SK-N-SH treated with all-trans-retinoic acid at 6 μM for 48 hours (cell line): ENCODE results near the gene SLC37A1.

ENCODE experiments used
- ATAC-seq: fragments of 200-7000 bp; cut with Tn5 transposase; 3 replicates; pipeline ENCODE4 v1.9.1; 2020; ENCODE audit warnings: mild to moderate bottlenecking, moderate library complexity
- ARNTL ChIP-seq: fragments of 450-650 bp; formaldehyde crosslinking; IDR thresholded peaks from 2 replicates; pipeline ENCODE4 v1.5.0; 2020; ENCODE audit warnings: low read depth, mild to moderate bottlenecking, moderate library complexity, borderline replicate concordance
- BACH2 ChIP-seq: fragments of 250-450 bp; sonication (Bioruptor Pico); IDR thresholded peaks from 2 replicates; pipeline ENCODE4 v1.9.0; 2021; ENCODE audit warnings: mild to moderate bottlenecking, borderline replicate concordance
- CSDC2 ChIP-seq: fragments of 250-450 bp; sonication (Bioruptor Pico); IDR thresholded peaks from 2 replicates; pipeline ENCODE4 v1.5.0; 2020; ENCODE audit warnings: mild to moderate bottlenecking, moderate library complexity
- CSRNP3 ChIP-seq: fragments of 250-450 bp; sonication (Bioruptor Pico); IDR thresholded peaks from 2 replicates; pipeline ENCODE4 v1.5.1; 2021; ENCODE audit warnings: mild to moderate bottlenecking, moderate library complexity
- ESRRG ChIP-seq: fragments of 250-450 bp; sonication (Bioruptor Pico); IDR thresholded peaks from 2 replicates; pipeline ENCODE4 v1.6.1; 2021; ENCODE audit warnings: mild to moderate bottlenecking
- GLIS3 ChIP-seq: fragments of 250-450 bp; sonication (Bioruptor Pico); IDR thresholded peaks from 2 replicates; pipeline ENCODE4 v1.5.0; 2020; ENCODE audit warnings: mild to moderate bottlenecking, moderate library complexity
- ISL1 ChIP-seq: fragments of 250-450 bp; sonication (Bioruptor Pico); IDR thresholded peaks from 2 replicates; pipeline ENCODE4 v2.1.2; 2022; ENCODE audit warnings: mild to moderate bottlenecking, moderate library complexity
- PATZ1 ChIP-seq: fragments of 250-450 bp; sonication (Bioruptor Pico); IDR thresholded peaks from 2 replicates; pipeline ENCODE4 v1.8.0; 2020; ENCODE audit warnings: mild to moderate bottlenecking, moderate library complexity, borderline replicate concordance
- PPARA ChIP-seq: fragments of 250-450 bp; sonication (Bioruptor Pico); IDR thresholded peaks from 2 replicates; pipeline ENCODE4 v1.5.0; 2020; ENCODE audit warnings: mild to moderate bottlenecking, borderline replicate concordance
- RARB ChIP-seq: fragments of 250-450 bp; sonication (Bioruptor Pico); IDR thresholded peaks from 2 replicates; pipeline ENCODE4 v1.8.0; 2021; ENCODE audit warnings: mild to moderate bottlenecking, moderate library complexity
- SNAI2 ChIP-seq: fragments of 250-450 bp; sonication (Bioruptor Pico); IDR thresholded peaks from 2 replicates; pipeline ENCODE4 v1.5.0; 2020; ENCODE audit warnings: mild to moderate bottlenecking, moderate library complexity
- TCF4 ChIP-seq: fragments of 250-450 bp; sonication (Bioruptor Pico); IDR thresholded peaks from 2 replicates; pipeline ENCODE4 v1.8.0; 2021; ENCODE audit warnings: mild to moderate bottlenecking, moderate library complexity, borderline replicate concordance
- TOX ChIP-seq: fragments of 250-450 bp; sonication (Bioruptor Pico); IDR thresholded peaks from 2 replicates; pipeline ENCODE4 v1.8.0; 2021; ENCODE audit warnings: mild to moderate bottlenecking, moderate library complexity, borderline replicate concordance
- TSHZ2 ChIP-seq: fragments of 250-450 bp; sonication (Bioruptor Pico); IDR thresholded peaks from 2 replicates; pipeline ENCODE4 v1.5.0; 2020; ENCODE audit warnings: mild to moderate bottlenecking, moderate library complexity
- ZC3H10 ChIP-seq: fragments of 250-450 bp; sonication (Bioruptor Pico); IDR thresholded peaks from 2 replicates; pipeline ENCODE4 v1.5.1; 2021; ENCODE audit warnings: mild to moderate bottlenecking, moderate library complexity
- ZFP3 ChIP-seq: fragments of 250-450 bp; sonication (Bioruptor Pico); IDR thresholded peaks from 2 replicates; pipeline ENCODE4 v1.5.0; 2020; ENCODE audit warnings: mild to moderate bottlenecking, moderate library complexity
- ZFP30 ChIP-seq: fragments of 450-650 bp; formaldehyde crosslinking; IDR thresholded peaks from 2 replicates; pipeline ENCODE4 v1.5.0; 2022; ENCODE audit warnings: mild to moderate bottlenecking, moderate library complexity
- ZNF565 ChIP-seq: fragments of 450-650 bp; formaldehyde crosslinking; conservative IDR thresholded peaks from 2 replicates; pipeline ENCODE4 v1.5.0; 2020; ENCODE audit warnings: low read depth, mild to moderate bottlenecking, moderate library complexity
- ZNF70 ChIP-seq: fragments of 450-650 bp; formaldehyde crosslinking; IDR thresholded peaks from 2 replicates; pipeline ENCODE4 v1.5.0; 2020; ENCODE audit warnings: mild to moderate bottlenecking, moderate library complexity
- ZNF8 ChIP-seq: fragments of 450-650 bp; formaldehyde crosslinking; IDR thresholded peaks from 2 replicates; pipeline ENCODE4 v1.5.0; 2020; ENCODE audit warnings: mild to moderate bottlenecking, moderate library complexity
- TF ChIP-seq, protein P1 (sequence below): fragments of 250-450 bp; sonication (Bioruptor Pico); IDR thresholded peaks from 2 replicates; pipeline ENCODE4 v1.8.0; 2021; ENCODE audit warnings: low read depth, mild to moderate bottlenecking, moderate library complexity, borderline replicate concordance

Gene SLC37A1

GRCh38 chr21:42621166-42621818 lies 107.6 kb downstream of the SLC37A1 start:
- no peak for ATAC-seq
- TF ChIP-seq PATZ1 (CRISPR knock-in tag) (no peak), BACH2 (CRISPR knock-in tag) (no peak), GLIS3 (CRISPR knock-in tag) (no peak), ESRRG (no peak), ZC3H10 (CRISPR knock-in tag) (no peak), CSRNP3 (CRISPR knock-in tag) (no peak), RARB (CRISPR knock-in tag) (no peak), ZNF565 (CRISPR knock-in tag) (no peak), TCF4 (CRISPR knock-in tag) (no peak), ZNF8 (CRISPR knock-in tag) (no peak)
- TF ChIP-seq, protein P1, sequence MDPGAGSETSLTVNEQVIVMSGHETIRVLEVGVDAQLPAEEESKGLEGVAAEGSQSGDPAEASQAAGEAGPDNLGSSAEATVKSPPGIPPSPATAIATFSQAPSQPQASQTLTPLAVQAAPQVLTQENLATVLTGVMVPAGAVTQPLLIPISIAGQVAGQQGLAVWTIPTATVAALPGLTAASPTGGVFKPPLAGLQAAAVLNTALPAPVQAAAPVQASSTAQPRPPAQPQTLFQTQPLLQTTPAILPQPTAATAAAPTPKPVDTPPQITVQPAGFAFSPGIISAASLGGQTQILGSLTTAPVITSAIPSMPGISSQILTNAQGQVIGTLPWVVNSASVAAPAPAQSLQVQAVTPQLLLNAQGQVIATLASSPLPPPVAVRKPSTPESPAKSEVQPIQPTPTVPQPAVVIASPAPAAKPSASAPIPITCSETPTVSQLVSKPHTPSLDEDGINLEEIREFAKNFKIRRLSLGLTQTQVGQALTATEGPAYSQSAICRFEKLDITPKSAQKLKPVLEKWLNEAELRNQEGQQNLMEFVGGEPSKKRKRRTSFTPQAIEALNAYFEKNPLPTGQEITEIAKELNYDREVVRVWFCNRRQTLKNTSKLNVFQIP (CRISPR knock-in tag), result no peak

GRCh38 chr21:42621819-42622177 lies 108.1 kb downstream of the SLC37A1 start:
- no peak for ATAC-seq
- TF ChIP-seq ARNTL (CRISPR knock-in tag) (no peak), TOX (CRISPR knock-in tag) (no peak), SNAI2 (CRISPR knock-in tag) (no peak), GLIS3 (CRISPR knock-in tag) (no peak), ZC3H10 (CRISPR knock-in tag) (no peak), ZNF8 (CRISPR knock-in tag) (no peak), ZFP30 (no peak), PPARA (CRISPR knock-in tag) (no peak), CSDC2 (CRISPR knock-in tag) (no peak), ISL1 (CRISPR knock-in tag) (no peak), TSHZ2 (no peak), ZNF70 (CRISPR knock-in tag) (no peak), CSRNP3 (CRISPR knock-in tag) (no peak), PATZ1 (CRISPR knock-in tag) (no peak), ZFP3 (CRISPR knock-in tag) (no peak), ESRRG (no peak)
